ENCODE results near the gene METRNL.
"Not testable (repeated sequence)": the region's sequence is repeated elsewhere in the genome, so short reads cannot be mapped to it uniquely, and the experiment has no call there.

Gene METRNL, protein sequence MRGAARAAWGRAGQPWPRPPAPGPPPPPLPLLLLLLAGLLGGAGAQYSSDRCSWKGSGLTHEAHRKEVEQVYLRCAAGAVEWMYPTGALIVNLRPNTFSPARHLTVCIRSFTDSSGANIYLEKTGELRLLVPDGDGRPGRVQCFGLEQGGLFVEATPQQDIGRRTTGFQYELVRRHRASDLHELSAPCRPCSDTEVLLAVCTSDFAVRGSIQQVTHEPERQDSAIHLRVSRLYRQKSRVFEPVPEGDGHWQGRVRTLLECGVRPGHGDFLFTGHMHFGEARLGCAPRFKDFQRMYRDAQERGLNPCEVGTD

DNA sequence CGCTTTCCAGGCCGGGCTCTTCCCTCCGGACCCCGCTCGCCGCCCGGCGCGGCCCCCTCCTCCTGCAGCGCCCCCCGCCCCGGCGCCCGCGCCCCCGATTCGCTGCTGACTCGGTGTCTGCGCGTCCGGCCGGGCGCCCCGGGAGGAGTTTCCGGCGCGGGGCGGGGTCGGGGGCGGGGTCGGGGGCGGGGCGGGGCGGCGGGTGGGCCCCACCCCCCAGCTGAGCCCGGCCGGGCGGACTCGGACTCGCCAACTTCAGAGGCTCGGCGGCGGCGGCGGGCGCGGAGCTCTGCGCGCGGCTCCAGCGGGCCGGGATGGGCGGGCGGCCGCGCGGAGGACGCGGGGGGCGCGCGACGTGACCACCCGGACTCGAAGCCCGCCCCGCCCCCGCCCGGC lies at the start of gene METRNL:
TSS of gene METRNL (plus strand) at position 258 of the 396 bp plus-strand sequence. CDS start 207 bp downstream, outside the sequence.
- peak; percentile 49 for DNase-seq (ENCODE audit: low spot score)

DNA sequence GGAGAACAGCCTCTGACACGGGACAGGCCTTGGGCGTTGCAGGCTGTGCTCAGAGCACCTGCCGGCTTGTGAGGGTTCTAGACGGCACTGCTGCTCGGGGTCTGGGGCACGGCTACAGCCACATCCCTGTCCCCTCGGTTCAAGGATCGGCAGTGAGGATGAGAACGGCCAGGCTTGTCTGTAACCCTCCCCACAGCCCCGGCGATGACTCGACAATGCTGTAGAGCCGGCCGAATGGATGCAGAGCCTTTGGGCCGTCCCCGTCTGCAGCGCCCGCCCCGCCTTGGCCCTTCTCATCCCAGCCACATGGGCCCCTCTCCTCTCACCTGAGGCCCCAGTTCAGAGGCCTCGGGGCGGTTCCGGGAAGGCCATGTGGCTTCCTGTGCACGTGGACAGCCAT lies 49.0 kb upstream of the METRNL start:
- DNase-seq (ENCODE audit: low spot score) = no peak

DNA sequence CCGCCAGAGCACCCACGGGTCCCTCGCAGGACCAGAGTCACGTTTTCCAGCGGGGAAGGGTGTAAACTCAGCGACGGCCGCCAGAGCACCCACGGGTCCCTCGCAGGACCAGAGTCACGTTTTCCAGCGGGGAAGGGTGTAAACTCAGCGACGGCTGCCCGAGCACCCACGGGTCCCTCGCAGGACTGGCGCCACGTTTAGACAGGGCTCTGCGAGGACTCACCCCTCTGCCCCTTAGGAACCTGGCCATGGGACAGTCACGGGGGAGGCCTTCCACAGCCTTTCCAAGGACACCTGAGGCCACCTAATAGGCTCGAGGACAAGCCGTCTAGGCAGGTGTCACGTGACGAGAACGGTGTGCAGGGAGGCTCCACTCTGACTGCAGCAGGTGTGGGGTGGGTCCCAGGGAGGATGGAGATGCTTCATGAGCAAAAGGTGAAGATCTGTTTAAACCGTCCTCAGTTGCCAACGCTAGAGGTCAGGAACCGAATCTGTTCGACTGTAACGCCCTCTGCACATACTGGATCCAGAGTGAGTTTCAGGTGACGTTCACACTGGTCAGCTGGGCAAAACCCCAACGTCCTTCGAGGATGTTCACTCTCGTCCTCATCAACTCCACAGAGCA lies 48.0 kb upstream of the METRNL start:
- no peak for DNase-seq (ENCODE audit: low spot score)

DNA sequence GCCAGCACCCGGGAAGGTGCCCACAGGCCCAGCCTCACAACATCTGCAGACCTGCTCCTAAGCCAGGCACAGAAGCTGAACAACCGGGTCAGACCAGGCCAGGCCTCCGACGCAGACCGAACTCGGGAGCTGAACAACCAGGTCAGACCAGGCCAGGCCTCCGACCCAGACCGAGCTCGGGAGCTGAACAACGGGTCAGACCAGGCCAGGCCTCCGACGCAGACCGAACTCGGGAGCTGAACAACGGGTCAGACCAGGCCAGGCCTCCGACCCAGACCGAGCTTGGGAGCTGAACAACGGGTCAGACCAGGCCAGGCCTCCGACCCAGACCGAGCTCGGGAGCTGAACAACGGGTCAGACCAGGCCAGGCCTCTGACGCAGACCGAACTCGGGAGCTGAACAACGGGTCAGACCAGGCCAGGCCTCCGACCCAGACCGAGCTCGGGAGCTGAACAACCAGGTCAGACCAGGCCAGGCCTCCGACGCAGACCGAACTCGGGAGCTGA lies 47.4 kb upstream of the METRNL start:
- not testable (repeated sequence) for DNase-seq (ENCODE audit: low spot score)

DNA sequence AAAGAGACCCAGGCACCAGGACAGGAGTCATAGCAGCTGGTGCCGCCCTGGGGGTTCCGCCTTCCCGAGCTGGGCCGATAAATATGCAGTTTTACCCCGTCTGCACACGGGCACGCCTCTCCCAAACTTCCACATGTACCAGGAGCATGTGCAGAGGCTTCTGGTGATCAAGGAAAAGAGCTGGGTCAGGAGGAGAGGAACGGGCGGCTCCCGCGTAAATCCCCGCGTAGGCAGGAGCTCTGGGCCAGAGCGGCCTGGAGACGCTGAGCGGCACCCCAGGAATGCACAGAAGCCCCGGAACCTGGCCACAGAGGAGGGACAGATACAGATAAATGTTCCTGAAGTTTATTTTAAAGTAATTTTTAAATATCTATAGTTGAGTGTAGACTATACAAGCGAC lies 46.6 kb upstream of the METRNL start:
- DNase-seq (ENCODE audit: low spot score) = no peak

DNA sequence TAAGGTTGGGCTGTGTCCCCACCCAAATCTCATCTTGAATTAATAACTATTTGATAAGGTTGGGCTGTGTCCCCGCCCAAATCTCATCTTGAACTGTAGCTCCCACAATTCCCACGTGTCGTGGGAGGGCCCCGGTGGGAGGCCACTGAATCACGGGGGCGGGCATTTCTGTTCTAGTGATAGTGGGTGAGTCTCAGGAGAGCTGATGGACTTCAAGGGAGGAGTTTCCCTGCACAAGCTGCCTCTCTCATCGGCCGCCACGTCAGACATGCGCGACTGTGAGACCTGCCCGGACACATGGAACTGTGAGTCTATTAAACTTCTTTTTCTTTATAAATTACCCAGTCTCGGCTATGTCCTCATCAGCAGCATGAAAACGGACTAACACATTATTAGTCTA lies 44.9 kb upstream of the METRNL start:
- no peak for DNase-seq (ENCODE audit: low spot score)

DNA sequence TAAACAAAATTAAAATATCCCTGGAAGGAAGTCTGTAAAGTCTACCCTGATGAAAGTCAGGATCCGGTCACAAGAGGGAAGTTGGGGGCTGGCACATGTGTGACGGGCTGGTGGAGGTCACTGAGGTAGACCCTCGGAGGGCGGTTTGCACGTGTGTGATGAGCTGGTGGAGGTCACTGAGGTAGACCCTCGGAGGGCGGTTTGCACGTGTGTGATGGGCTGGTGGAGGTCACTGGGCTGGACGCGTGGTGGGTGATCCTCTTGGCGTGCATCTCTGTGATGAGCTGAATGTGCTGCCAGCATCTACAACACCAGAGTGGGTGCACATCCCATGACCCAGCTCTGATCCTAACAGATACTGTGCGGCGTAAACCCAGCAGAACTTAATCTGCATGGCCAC lies 43.7 kb upstream of the METRNL start:
- DNase-seq (ENCODE audit: low spot score) = no peak

DNA sequence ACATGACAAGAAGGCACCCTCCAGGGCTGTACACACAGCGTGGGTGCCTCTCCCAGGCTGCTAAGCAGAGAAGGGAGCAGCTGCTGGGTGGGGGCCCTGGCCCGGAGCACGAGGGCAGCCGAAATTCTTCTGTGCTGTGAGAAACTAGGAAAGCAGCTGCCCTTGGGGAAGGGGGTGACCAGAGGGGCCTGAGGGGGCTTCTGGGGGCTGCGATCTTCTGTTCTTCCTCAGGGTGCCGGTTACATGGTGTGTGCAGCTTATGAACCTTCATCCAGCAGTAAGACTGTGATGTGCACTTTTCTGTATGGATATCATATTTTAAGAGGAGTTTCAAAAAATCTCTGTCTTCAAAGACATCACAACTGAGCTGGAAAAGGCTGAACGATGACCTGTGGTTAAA lies 43.2 kb upstream of the METRNL start:
- DNase-seq (ENCODE audit: low spot score) = no peak

DNA sequence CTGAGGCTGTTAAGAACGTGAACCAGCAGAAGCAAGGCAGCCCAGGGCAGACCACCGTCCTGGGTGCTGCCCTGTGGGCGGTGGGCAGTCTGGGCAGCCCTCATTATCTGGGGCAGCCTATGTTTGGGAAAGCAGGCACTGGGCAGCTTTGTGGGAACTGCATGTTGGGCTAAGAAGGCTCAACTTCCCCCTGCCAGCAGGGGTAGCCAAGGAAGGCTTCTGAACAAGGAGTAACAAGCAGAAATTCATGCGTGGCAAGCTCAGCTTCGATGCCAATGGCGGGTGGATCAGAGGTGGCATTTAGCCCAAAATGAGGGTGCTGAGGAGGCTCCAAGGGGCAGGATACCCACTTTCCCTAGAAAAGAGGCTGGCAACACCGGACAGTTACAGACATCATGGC lies 42.7 kb upstream of the METRNL start:
- DNase-seq (ENCODE audit: low spot score) = no peak

DNA sequence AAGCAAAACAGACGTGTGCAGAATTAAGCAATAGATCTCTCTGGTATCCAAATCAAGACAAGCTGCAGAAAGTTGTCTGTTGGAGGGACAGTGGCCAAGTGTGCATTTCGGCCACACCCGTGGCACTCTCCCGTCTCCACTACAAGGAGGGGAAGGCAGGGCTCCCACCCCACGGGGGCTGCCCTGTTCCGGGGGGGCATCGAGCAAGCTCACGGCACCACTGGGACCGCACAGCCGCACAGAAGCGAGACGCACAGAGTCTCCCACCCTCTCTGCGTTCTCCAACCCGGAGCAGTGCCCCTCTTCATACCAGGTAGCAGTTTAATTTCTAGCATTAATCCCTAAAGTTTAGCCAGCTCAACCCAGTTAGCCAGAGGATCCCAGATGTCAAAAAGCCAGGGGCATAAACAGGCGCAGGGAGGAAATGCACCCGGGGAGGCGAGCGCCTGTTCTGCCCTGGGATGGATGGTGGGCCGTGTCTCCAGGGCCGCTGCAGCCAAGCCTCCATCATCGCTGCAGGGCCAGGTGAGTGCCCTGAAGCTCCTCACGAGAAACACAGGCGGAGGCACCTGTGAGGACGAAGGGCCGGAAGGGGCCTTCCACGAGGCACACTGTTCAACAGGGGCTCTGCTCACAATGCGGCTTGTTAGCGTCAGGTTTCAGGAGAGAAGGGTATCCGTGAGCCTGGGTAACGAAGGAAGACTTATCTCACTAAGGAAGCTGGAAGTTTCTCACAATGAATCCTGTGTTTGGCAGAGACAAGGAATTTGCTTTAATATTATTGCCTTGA lies 42.1 kb upstream of the METRNL start:
- no peak for DNase-seq (ENCODE audit: low spot score)

DNA sequence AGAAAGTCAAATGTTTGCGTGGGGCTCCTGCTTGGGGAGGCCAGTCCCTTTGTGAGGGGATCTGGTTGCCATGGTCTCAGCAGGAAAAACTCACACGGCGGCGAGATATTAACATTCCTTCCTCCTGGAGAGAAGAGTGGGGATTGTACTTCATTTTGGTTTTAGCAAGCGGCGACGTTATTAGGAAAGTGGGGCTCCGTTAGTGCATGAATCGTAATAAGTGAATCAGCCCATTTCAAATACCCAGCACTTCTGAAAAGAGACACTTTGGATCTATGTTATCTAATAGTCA lies 41.6 kb upstream of the METRNL start:
- DNase-seq (ENCODE audit: low spot score) = no peak

DNA sequence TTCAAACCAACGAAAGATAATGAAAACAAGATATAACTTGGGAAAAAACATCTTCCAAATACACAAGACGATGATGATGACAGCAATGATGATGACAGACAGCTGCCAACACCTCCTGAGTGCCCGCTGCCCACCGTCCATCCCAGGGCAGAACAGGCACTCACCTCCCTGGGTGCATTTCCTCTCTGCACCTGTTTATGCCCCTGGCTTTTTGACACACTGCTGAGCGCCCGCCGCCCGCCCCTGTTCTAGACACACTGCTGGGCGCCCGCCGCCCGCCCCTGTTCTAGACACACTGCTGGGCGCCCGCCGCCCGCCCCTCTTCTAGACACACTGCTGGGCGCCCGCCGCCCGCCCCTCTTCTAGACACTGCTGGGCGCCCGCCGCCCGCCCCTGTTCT lies 40.4 kb upstream of the METRNL start:
- DNase-seq (ENCODE audit: low spot score) = not testable (repeated sequence)

DNA sequence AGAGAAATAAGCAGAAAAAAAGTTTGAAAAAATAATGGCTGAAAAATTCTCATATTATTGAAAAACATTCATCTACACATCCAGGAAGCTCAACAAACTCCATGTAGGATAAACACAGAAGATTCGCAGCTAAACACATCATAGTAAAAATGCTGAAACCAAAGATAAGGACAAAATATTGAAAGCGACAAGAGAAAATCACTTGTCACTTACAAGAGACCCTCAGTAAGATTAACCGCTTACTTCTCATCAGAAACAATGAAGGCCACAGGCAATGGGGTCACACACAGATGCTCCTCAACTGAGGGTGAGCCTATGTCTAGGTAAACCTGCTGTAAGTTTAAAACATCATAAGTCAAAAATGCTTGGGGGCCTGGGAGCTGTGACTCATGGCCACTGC lies 38.1 kb upstream of the METRNL start:
- DNase-seq (ENCODE audit: low spot score) = no peak

DNA sequence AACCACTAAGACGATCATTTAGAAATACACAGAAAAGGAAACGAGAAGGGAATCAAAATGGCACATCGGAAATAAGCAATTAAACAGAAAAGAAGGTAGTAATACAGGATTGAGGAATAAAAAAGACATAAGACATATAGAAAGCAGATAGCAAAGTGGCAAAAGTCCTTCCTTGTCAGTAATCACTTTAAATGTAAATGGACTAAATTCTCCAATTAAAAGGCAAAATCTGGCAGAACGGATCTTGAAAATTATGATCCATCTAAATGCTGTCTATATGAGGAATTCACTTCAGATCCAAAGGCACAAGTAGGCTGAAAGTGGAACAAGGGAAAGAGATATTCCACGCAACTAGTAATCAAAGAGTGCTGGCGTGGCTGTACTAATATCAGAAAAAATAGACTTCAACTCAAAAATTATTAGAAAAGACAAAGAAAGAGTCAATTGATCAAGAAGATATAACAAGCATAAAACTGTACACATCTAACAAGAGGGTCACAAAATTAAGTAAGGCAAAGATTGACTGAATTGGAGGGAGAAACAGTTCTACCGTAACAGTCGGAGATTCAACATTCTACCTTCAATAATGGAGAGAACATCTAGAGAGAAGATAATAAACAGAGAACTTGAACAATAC lies 36.8 kb upstream of the METRNL start:
- no peak for DNase-seq (ENCODE audit: low spot score)

DNA sequence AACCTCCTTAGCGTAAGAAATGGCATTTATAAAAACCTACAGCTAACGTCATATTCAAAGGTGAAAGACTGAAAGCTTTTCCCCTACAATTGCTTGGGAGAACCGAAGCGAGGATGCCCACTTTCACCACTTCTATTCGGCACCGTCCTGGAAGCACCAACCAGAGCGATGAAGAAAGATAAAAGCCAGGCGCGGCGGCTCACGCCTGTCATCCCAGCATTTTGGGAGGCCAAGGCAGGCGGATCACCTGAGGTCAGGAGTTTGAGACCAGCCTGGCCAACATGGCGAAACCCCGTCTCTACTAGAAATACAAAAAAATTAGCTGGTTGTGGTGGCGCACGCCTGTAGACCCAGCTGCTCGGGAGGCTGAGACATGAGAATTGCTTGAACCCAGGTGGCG lies 34.9 kb upstream of the METRNL start:
- DNase-seq (ENCODE audit: low spot score) = not testable (repeated sequence)

DNA sequence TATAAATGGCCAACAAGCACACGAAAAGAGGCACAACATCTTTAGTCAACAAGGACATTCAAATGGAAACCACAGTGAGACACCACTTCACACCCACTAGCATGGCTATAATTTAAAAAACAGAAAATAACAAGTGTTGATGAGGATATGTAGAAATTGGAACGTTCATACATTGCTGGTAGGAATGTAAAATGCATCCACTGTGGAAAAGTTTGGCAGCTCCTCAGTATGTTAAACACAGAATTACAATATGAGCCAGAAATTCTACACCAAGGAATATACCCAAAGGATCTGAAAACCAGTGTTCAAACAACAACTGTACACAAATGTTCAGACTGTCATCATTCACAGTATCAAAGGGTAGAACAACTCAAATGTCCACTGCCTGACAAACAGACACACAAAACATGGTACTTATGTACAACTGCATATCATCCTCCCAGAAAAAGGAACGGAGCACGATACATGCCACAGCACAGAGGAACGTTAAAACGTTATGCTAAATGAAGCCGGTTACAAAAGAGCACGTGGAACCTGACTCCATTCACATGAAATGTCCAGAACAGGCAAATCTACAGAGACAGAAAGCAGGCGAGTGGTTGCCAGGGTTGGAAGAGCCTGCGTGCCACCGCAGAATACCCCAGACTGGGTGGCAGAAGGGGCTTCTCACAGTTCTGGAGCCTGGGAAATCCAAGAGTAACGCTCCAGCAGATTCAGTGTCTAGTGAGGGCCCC lies 32.8 kb upstream of the METRNL start:
- DNase-seq (ENCODE audit: low spot score) = no peak

DNA sequence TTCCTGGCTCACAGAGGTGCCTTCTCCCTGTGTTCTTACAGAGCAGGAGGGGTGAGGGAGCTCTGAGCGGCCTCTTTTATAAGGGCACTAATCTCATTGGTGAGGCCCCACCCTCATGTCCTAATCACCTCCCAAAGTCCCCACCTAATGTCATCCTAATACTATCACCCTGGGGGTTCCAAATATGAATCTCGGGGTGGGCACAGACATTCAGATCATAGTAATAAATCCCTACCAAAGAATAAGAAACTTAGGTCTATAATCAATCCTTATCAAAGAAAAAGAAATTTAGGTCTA lies 32.3 kb upstream of the METRNL start:
- DNase-seq (ENCODE audit: low spot score) = no peak

DNA sequence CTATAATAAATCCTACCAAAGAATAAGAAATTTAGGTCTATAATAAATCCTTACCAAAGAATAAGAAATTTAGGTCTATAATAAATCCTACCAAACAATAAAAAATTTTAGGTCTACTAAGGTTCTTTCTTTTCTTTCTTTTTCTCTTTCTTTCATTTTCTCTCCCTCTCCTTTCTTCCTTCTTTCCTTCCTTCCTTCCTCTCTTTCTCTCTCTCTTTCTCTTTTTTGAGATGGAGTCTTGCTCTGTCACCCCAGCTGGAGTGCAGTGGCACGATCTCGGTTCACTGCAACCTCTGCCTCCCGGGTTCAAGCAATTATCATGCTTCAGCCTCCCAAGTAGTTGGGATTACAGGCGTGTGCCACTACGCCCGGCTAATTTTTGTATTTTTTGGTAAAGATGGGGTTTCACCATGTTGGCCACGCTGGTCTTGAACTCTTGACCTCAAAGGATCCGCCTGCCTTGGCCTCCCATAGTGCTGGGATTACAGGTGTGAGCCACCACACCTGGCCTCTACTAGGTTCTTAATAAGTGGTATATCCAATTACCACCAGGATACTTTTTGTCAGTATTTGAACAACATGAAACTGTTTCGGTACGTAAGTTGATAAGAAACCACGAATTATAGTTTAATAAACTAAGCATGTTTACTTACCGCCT lies 31.5 kb upstream of the METRNL start:
- not testable (repeated sequence) for DNase-seq (ENCODE audit: low spot score)

DNA sequence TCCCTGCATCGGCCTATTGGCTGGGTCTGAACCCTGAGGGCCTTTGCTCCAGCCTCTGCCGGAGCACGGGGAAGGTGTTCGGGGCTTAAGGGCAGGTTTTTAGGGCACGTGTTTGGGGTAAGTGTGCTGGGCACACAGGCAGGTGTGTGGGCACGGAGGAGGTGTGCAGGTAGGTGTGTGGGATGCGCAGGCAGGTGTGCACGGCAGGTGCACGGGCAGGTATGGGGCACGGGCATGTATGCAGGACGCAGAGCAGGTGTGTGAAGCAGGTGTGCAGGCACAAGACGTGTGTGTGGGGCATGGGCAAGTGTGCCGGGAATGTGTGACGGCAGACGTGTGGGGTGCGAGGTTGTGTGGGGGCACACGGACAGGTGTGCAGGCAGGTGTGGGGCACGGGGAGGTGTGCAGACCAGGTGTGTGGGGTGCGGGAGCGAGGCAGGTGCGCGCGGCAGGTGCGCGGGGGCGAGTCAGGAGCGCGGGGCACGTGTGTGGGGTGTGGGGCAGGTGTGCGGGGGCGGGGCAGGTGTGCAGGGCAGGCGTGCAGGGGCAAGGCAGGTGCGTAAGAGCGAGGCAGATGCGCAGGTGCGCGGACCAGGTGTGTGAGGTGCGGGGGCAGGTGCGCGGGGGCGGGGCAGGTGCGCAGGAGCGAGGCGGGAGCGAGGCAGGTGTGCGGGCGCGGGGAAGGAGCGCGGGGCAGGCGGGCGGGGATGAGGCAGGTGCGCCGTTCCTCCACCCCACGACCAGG lies 28.6 kb upstream of the METRNL start:
- DNase-seq (ENCODE audit: low spot score) = no peak

DNA sequence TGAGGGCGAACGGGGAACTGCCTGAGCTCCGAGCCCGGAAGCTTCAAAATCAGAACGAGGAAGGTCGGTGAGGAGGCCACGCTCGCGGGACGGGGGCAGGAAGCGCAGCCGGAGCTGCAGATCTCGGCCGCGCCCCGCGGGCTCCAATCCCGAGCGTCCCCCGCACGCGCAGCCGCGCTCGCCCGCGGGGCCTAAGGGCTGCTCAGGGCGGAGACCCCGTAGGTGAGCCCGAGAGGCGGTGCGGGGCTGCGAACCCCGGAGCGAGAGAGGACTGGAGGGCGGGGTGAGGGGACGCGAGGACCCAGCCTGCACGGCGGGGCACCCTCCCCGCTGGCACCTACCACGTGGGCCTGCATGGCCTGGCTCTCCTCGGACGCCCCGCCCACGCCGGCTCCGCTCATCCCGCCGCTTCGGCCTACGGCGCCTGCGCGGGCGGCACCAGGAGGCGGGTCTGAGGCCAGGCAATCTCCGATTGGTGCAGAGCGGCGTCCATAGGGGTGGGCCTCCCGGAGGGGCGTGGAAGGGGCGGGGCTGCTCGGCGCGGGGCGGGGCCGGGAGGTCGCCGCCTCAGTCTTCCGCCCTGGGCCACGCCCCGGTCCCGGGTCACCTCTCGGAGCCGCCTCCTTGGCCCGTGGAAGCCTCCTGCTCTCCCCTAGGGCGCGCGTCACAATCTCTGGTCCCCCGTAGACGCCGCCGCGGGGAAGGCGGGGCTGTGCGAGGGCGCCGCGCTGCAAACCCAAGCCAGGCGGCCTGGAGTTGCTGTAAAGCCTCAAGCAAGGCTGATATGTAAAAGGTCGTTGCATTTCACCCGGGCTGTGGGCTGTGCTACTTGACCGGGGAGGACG lies 27.8 kb upstream of the METRNL start:
- DNase-seq (ENCODE audit: low spot score) = peak; percentile 98
